Vagina (tissue), 2 donors: ENCODE data around the gene GUCY1A1. TPM values are rescaled to one million over a fixed set of nuclear protein-coding genes. Genes with fewer than 3 reads are reported as not detected.

ENCODE experiments used
- DNase-seq, 2 donors: peaks; one replicate each; pipeline ENCODE4 v3.0.0-alpha.2; 2017; ENCODE audit errors: extremely low spot score in 2 of 2
- H3K27ac ChIP-seq: fragments of 200-600 bp; sonication (generic); one replicate; pipeline ENCODE4 v1.5.1; 2019
- H3K27me3 ChIP-seq: fragments of 200-600 bp; sonication (generic); one replicate; pipeline ENCODE4 v1.5.1; 2019
- H3K36me3 ChIP-seq, 2 donors: fragments of 200-600 bp; sonication (generic); one replicate each; pipeline ENCODE4 v1.5.1; 2017 to 2019
- H3K4me1 ChIP-seq: fragments of 200-600 bp; sonication (generic); one replicate; pipeline ENCODE4 v1.5.1; 2019
- H3K4me3 ChIP-seq, 2 donors: fragments of 200-600 bp; sonication (generic); 1 replicate in 1 of 2; 2 replicates in 1 of 2; pipeline ENCODE4 v1.5.1; 2016 to 2019
- H3K9me3 ChIP-seq: fragments of 200-600 bp; sonication (generic); one replicate; pipeline ENCODE4 v1.5.1; 2019
- POLR2A ChIP-seq, 2 donors: fragments of 450-650 bp; IDR thresholded peaks; one replicate each; pipeline ENCODE4 v1.6.1; 2017; ENCODE audit warnings: antibody characterized with exemption in 2 of 2, mild to moderate bottlenecking in 2 of 2, moderate library complexity in 2 of 2
- POLR2AphosphoS5 ChIP-seq, 2 donors: sonication (generic); formaldehyde crosslinking; IDR thresholded peaks; one replicate each; pipeline ENCODE4 v1.9.0; 2017; ENCODE audit warnings: antibody characterized with exemption in 2 of 2, mild to moderate bottlenecking in 2 of 2, low read depth in 1 of 2; ENCODE audit not compliant: insufficient read depth in 1 of 2
- intact Hi-C: fragments of 100-400 bp; cut with DNase I; formaldehyde crosslinking; loops from one replicate; pipeline ENCODE4 v1.15.1; 2023
- total RNA-seq: library from RNA; depleted of rRNA; stranded (reverse); fragments of >200 nt; gene quantifications from one replicate; pipeline ENCODE4 v1.2.3, GENCODE V29; 2016
- TF ChIP-seq, protein P1 (sequence below), 3 experiments: fragments of 450-650 bp in 2 of 3; fragments of 200-600 bp in 1 of 3; sonication (generic) in 1 of 3; IDR thresholded peaks; one replicate each; pipeline ENCODE4 v1.5.1; 2017 to 2019; ENCODE audit warnings: antibody characterized with exemption in 3 of 3, mild to moderate bottlenecking in 2 of 3, moderate library complexity in 2 of 3

The GUCY1A1 gene
- total RNA-seq, 1 donor from 2014 or later = 21.6 TPM

DNA sequence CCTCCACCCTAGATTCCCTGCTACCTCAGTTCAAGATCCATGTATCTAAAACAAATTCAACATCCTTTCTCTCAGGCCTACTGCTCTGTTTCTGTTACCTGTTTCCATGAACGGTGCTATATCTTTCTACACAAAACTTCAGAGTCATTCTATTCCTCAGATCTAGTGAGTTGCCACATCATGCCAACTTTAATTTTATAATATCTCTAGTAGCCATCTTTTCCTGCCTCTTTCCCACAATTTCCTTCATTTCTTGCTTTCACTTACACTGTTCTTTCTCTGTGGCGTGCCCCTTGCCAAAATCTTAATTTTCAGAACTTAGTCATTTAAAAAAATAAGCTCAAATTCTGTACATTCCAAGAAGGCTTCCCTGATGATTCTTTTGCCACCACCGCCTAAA lies 15.2 kb downstream of the GUCY1A1 start:
- H3K27ac ChIP-seq = no peak overlapping the region
- H3K36me3 ChIP-seq = no peaks in the 10 kb centered on the region
- H3K9me3 ChIP-seq = no peaks in the 10 kb centered on the region
- intact Hi-C loops = no loop called here
- no peak overlapping the region for H3K4me3 ChIP-seq
- no peak for DNase-seq
- H3K27me3 ChIP-seq = no peaks in the 10 kb centered on the region
- H3K4me1 ChIP-seq = peaks cover 27% of the 10 kb centered on the region
- TF ChIP-seq POLR2AphosphoS5 (IDR thresholded peaks at IDR 0.05; ENCODE audit: insufficient read depth in 1 of 2, low read depth in 1 of 2) (no peak), POLR2A (IDR thresholded peaks at IDR 0.05) (no peak)
- TF ChIP-seq, protein P1, sequence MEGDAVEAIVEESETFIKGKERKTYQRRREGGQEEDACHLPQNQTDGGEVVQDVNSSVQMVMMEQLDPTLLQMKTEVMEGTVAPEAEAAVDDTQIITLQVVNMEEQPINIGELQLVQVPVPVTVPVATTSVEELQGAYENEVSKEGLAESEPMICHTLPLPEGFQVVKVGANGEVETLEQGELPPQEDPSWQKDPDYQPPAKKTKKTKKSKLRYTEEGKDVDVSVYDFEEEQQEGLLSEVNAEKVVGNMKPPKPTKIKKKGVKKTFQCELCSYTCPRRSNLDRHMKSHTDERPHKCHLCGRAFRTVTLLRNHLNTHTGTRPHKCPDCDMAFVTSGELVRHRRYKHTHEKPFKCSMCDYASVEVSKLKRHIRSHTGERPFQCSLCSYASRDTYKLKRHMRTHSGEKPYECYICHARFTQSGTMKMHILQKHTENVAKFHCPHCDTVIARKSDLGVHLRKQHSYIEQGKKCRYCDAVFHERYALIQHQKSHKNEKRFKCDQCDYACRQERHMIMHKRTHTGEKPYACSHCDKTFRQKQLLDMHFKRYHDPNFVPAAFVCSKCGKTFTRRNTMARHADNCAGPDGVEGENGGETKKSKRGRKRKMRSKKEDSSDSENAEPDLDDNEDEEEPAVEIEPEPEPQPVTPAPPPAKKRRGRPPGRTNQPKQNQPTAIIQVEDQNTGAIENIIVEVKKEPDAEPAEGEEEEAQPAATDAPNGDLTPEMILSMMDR (IDR thresholded peaks at IDR 0.05) = no peak

DNA sequence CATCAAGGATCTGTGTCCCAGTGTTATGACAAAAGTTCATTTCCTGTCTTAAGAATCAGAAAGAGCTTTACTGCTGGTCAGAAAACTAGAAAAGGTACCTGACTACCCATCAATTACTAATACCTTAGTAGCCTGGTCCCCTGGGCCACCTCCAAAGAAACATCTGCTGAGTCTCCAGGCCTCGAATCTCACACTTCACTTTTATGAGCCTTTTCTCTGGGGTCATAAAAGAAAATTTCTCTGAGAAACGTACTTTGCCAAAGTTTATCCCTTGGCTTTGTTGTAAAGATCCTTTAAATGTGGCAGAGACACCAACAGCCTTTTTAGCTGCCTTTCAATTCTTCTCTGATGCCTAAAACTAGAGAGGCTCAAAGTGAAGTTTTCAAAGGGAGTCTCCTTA lies 17.8 kb downstream of the GUCY1A1 start:
- TF ChIP-seq POLR2A (IDR thresholded peaks at IDR 0.05) = no peak
- TF ChIP-seq, protein P1 (IDR thresholded peaks at IDR 0.05) = no peak
- no peak for TF ChIP-seq POLR2AphosphoS5 (IDR thresholded peaks at IDR 0.05; ENCODE audit: insufficient read depth in 1 of 2, low read depth in 1 of 2)
- Histone ChIP-seq H3K4me3 (no peak overlapping the region), H3K4me1 (peaks cover 13% of the 10 kb centered on the region), H3K9me3 (no peaks in the 10 kb centered on the region), H3K36me3 (no peaks in the 10 kb centered on the region), H3K27ac (no peak overlapping the region), H3K27me3 (no peaks in the 10 kb centered on the region)
- intact Hi-C loops = no loop called here
- no peak for DNase-seq

DNA sequence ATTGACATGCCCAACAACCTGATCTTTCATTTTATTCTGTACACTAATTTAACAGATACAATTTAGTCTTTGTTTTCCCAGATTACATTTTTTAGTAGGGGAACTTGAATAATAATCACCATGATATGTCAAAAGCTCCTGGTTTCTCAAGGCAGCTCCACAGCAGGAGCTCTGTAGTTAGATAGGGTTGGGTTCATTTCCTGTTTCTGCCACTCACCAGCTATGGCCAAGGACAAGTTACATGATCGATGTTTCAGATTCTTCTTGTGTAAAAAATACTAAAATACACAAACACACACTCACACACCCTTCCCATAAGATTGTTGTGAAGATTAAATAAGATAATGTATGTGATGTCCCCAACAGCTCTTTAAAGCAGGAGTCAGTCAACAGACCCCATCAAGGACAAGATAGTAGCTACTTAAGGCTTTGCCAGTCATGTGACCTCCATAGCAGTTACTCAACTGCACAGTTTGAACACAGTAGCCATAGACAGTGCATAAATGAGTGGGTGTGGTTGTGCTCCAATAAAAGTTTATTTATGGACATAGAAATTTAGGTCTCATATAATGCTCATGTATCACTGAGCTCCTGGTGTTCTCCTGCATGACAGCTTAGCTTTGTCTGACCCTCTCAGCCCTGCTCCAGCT lies 18.4 kb downstream of the GUCY1A1 start:
- DNase-seq = no peak
- Histone ChIP-seq H3K36me3 (no peaks in the 10 kb centered on the region), H3K27me3 (no peaks in the 10 kb centered on the region), H3K27ac (no peak overlapping the region), H3K4me3 (no peak overlapping the region), H3K9me3 (no peaks in the 10 kb centered on the region), H3K4me1 (peaks cover 13% of the 10 kb centered on the region)
- no peak for TF ChIP-seq POLR2A (IDR thresholded peaks at IDR 0.05)
- no peak for TF ChIP-seq POLR2AphosphoS5 (IDR thresholded peaks at IDR 0.05; ENCODE audit: insufficient read depth in 1 of 2, low read depth in 1 of 2)
- TF ChIP-seq, protein P1 (IDR thresholded peaks at IDR 0.05) = no peak
- intact Hi-C loops = no loop called here

DNA sequence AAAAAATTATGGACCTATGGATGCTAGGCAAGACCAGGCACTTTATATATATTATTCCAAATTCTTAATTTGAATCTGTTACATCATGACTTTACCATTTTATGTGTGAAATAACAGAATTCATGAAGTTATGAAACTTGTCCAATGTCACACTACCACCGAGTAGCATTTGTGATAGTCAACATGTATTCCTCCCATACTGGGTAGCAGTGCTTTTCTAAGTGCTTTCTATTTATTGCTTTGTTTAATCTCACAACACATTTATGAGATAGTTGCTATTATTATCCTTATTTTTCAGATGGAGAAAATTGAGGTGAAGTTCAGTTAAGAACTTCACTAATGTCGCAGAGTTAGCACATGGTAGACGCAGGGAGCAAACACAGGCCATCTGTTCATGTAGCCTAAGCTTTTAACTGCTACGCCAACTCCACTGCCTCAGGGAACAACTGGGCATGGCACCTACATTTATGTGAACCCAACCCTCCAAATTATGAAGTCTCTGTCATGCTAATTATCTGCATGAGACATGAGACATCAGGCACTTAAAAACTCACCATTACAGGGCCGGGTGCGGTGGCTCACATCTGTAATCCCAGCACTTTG lies 20.8 kb downstream of the GUCY1A1 start:
- Histone ChIP-seq H3K4me1 (peaks cover 13% of the 10 kb centered on the region), H3K4me3 (no peak overlapping the region), H3K27ac (no peak overlapping the region), H3K9me3 (no peaks in the 10 kb centered on the region), H3K27me3 (no peaks in the 10 kb centered on the region), H3K36me3 (no peaks in the 10 kb centered on the region)
- TF ChIP-seq, protein P1 (IDR thresholded peaks at IDR 0.05) = no peak
- TF ChIP-seq POLR2A (IDR thresholded peaks at IDR 0.05) (no peak), POLR2AphosphoS5 (IDR thresholded peaks at IDR 0.05; ENCODE audit: insufficient read depth in 1 of 2, low read depth in 1 of 2) (no peak)
- intact Hi-C loops = no loop called here
- no peak for DNase-seq

DNA sequence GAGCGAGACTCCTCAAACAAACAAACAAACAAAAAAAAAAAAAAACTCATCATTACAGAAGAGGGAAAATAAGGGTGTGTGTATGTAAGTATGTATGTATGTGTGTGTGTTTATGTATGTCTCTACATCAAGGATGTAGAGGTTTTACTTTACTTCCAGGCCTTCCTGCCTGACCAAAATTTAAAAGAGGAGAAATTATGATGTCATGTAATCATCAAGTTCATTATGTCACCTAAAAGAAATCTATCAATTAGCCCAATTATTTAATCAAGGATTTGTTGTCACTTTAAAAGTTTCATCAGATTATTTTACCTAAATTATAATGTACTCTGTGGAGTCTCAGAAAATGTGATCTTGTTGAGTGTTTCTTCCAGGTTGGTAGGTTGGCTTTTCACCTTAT lies 21.6 kb downstream of the GUCY1A1 start:
- TF ChIP-seq, protein P1 (IDR thresholded peaks at IDR 0.05) = no peak
- TF ChIP-seq POLR2AphosphoS5 (IDR thresholded peaks at IDR 0.05; ENCODE audit: insufficient read depth in 1 of 2, low read depth in 1 of 2) = no peak
- TF ChIP-seq POLR2A (IDR thresholded peaks at IDR 0.05) = no peak
- H3K9me3 ChIP-seq = no peaks in the 10 kb centered on the region
- H3K4me3 ChIP-seq = no peak overlapping the region
- intact Hi-C loops = no loop called here
- no peaks in the 10 kb centered on the region for H3K36me3 ChIP-seq
- DNase-seq = no peak
- no peak overlapping the region for H3K27ac ChIP-seq
- peaks cover 13% of the 10 kb centered on the region for H3K4me1 ChIP-seq
- H3K27me3 ChIP-seq = no peaks in the 10 kb centered on the region
